GM21528 (cell line): ENCODE data around the gene ONECUT1.

ENCODE experiments used
- ATAC-seq: cut with Tn5 transposase; IDR thresholded peaks from one replicate; pipeline ENCODE4 v1.9.1; 2021; ENCODE audit warnings: mild to moderate bottlenecking, moderate library complexity; ENCODE audit not compliant: unreplicated experiment, low FRiP score

ONECUT1 gene

DNA sequence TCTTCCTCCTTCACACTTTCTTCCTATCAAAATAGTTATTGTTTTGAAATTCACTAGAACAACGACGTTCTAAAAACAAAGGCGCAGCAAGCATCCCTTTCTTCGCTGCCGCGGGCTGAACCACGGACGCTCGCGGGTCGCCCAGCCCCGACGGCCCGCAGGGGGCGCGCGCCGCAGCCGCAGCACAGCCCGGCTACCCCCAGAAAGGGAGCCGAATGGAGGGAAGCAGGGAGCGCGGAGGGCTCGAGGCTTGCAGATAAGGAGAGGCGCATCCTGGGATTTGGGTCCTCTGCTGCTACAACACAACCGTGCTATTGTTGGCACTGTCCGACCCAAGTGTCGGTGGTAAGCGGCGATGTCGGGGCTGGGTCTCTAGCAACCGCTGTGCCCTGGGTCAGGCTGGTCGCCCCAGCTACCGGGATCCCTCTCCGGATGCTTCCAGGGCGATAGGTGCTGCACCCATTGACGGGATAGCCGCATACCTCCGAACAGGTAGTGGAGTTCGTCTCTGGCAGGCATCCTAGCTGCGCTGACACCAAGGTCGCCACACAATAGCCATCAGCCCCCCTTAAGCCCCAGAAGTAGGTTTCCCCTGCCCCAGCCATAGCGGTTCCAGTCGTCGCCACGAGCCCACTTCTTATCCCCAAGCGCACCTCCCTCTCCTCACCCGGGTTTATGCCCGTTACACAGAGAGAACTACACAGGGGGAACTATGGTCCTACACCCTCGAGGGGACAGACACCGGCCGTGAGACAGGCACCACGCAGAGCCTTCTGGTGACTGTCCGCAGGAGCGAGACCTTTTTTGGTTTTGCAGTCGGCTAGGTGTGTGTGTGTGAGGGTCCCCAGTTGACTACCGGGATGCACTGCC lies 6.0 kb downstream of the ONECUT1 start:
- no peak for ATAC-seq

DNA sequence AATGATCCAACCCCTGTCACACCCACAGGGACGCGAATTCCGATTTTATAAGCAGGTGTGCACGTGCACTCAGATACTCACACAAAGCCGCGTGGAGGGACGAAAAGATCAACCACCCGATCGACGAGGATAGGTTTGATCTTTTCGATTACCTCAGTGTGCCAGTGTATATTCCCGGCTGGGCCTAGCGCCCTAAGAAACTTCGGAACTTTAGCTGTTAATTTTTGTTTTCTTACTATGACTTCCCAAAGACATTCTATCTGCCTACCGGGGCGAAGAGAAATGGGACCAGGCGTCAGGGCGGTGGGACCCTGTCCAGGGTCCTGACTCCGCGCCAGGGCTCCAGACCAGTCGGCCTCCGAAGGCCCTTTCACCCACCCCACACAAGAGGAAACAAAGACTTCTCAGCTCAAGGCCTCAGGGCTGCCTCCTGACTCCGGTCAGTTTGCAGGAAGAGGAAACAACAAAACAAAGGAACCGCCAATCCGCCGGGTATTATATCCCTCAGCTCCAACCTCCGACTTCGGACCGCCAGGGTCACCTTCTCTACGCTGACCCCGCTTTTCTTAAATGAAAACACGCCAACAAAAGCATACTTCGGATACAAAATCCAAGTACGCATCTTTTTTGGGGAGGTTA lies 6.8 kb downstream of the ONECUT1 start:
- no peak for ATAC-seq

- no peak for ATAC-seq
These were observed 7.6 kb downstream of the ONECUT1 start for GRCh38 chr15:52782514-52782913.

DNA sequence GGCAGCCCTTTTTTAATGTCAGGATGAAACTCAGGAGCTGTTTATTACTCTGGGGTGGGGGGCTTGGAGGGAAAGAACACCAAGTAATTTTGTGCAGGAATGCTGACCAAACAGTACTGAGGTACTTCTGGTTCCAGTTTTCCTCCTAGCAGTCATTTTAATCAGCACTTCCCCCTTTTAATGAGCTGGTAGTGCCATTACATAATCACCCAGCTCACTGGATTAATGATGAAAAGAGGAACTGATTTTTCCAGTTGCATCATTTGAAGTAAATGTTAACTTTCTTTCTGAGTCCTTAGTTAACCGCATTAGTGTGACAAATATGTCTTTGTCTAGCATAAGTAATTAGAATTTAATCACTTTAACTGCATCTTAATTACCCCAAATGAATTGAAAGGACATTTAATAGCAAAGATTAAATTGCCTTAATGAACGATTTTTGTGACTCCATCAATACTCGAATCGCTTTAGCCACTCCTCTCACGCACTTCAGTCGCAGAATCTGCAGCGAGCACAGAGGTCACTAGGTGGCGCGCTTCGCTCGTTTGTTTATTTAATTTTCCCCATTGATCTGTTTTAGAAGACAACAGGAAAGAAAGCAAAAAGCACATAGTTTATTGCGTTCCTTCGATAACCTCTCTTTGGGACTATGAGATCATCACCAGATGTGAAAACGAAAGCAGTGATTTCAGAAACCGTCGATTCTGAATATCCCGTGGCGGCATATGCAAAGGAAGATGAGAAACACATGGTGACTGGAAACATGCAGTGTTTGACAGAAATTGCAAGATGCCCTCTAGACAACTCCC lies 9.8 kb downstream of the ONECUT1 start:
- peak; percentile 55 for ATAC-seq

DNA sequence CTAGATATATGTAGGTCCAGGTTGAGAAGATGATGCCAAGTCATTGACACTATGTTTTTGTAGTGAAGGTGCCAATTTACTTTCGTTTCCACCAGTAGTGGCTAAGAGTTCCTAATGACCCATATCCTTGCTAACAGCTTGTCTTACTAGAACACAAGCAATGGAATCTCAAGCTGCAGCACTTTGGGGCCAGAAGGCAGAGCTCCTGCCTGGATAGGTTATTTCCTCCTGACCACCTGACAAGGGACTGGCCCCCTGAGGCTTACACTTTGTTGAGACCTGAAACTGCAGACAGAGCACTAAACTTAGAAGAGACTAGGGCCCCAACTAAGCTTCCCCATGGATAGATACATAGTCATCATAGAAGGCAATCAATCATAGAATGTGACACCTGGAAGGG lies 11.7 kb downstream of the ONECUT1 start:
- ATAC-seq = no peak

DNA sequence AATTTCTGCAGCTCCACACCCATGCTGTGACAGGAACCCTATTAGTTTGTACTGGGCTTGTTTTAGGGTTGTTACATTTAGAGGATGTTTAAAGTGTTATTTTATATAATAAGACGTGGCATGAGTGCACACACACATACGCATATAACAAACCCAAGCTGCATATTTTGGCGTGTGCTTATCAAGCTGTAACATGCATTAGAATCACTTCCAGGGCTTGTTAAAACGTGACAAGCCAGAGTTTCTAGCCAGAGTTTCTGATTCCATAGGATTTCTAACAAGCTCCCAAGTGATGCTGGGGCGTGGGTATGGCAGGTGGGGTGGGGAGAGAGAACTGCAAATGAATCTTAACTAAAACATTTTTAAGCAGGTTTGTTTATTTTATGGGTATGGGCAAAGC lies 17.4 kb downstream of the ONECUT1 start:
- no peak for ATAC-seq

- ATAC-seq = no peak
These were observed 24.4 kb downstream of the ONECUT1 start for GRCh38 chr15:52765785-52766184.

- ATAC-seq = no peak
These were observed 25.4 kb downstream of the ONECUT1 start for GRCh38 chr15:52764731-52765130.

- ATAC-seq = no peak
These were observed 27.5 kb downstream of the ONECUT1 start for GRCh38 chr15:52762621-52763020.

DNA sequence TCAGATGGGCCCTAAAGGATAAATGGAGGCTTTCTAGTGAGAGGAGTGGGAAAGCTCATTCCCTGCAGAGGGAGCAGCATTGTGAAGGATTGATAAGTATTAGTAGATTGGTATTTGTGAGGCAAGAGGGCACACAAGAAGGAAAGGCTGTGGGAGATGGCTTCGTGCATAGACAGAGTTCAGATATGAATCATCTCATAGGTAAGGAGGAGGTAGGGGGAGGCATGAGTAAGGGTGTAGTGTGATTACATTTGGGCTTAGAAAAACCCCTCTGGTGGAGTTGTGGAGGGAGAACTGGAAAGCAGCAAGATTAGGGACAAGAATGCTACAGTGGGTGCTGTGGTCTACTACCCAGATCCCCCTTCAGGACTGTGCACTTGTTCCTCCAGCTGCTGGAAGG lies 29.6 kb downstream of the ONECUT1 start:
- no peak for ATAC-seq

DNA sequence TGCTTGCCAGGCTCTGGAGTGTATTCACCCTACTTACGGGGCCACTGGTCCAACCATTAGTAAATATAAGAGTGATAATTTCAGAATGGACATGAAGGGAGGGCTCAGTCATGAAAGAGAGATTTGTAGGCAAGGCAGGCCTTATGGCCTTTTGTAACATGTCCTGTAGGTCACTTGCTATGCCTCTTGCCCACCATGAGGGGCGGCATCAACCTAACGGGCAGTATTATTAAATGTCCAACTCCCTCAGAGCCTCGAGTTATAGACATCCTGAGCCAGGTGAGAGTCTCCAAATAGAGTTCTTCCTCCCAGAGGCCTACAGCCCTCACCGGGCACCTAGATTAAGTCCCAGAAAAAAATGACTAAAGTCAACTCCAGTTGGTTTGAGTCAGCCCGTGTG lies 30.2 kb downstream of the ONECUT1 start:
- no peak for ATAC-seq

DNA sequence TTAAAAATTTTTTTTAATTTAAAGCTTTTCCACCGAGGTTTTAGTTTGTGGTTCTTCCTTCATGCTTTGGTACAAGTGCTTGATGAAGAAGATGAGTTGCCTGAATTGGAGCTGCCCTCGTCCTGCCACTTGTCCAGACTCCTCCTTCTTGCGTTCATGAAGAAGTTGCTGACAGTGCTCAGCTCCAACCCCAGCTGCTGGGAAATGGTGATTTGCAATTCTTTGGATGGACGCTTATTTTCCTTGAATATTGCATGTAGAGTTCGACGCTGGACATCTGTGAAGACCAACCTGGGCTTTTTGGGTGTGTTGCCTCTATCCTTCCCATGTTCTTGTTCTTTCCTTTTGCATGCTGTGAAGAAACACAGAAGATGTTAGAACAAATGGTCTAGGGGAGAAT lies 32.6 kb downstream of the ONECUT1 start:
- ATAC-seq = no peak

DNA sequence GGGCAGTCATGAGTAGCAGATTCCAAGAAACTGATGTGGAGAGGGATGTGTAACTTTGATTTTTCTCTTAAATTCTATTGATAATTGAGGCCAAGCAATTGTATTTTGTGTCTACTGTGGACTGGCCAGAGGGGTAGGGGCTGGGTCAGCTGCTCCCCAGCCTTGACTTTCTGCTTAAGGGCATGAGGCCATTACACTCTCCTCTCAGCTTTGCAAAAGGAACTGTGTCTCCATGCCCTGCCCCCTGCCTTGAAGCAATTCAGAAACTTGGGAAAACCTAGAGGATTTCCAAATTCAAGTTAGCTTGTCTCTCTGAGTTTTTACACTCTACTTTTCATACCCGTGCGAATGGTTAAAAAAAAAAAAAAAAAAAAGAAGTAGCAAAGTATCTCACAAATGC lies 38.6 kb downstream of the ONECUT1 start:
- ATAC-seq = no peak

GRCh38 chr15:52749258-52749657 lies 40.9 kb downstream of the ONECUT1 start:
- ATAC-seq = no peak

- no peak for ATAC-seq
These were observed 43.9 kb downstream of the ONECUT1 start for GRCh38 chr15:52746162-52746757.

DNA sequence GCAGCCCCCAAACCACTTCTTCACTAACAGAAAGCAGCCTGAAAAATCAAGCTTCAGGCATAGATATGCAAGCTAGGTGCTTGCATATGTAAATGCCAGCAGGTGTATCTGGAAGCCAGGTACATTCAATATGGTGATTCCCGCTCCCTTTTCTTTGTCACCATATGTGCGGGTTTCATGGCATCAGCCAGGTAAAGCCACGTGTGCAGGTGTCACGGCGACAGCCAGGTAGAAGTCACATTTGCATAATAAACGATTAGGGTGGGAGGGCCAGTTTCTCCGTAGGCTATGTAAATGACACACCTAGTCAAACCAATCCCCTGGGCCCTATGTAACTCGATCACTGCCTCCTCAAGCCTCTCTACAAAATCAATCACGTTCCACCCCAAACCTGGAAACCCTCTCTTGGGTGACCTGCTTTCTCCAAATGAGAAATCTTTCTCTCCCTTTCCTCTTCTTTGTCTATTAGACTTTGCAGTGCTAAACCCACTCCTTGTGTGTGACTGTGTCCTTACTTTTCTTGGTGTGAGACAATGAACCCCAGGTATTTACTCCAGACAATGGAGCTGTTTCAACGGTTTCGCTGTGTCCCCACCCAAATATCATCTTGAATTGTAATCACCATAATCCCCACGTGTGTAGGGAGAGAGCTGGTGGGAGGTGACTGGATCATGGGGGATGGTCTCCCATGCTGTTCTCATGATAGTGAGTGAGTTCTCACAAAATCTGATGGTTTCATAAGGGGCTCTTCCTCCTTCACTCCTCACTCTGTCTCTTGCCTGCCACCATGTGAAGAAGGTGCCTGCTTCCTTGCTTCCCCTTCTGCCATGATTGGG lies 44.6 kb downstream of the ONECUT1 start:
- no peak for ATAC-seq

DNA sequence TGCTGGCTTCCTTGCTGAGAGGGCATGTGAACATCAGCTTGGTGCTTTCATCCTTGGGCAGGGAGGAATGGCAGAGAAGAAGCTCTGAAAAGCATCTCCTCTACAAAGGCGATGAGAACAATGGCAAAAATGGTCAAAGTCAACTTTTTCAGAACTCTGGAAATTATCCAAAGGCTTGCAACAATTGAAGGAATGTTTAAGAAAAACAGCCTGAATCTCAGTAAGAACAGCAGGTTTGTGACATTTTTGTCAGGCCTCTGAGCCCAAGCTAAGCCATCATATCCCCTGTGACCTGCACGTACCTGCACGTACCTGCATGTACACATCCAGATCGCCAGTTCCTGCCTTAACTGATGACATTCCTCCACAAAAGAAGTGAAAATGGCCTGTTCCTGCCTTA lies 51.8 kb downstream of the ONECUT1 start:
- ATAC-seq = no peak

DNA sequence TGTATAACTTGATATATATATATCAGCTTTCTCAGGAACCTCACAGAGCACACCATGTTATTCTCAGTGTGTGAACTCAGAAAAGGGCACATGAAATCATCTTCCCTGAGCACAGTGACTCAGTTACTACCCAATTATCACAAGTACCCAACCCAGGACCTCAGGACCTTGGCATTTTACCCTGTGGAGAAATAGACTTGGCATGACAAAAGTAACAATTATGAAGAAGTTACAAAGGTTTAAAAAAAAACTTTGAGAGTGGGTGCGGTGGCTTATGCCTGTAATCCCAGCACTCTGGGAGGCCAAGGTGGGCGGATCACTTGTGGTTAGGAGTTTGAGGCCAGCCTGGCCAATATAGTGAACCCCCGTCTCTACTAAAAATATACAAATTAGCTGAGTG lies 52.4 kb downstream of the ONECUT1 start:
- ATAC-seq = no peak

GRCh38 chr15:52735231-52736089 lies 54.7 kb downstream of the ONECUT1 start:
- ATAC-seq = peak; percentile 70
